DOHH2 (cell line): ENCODE measurements around the gene LRRC75B.

Experiments used
- H3F3A ChIP-seq: fragments of 200-600 bp; sonication (generic), shearing (Covaris generic); 2 replicates; pipeline ENCODE4 v1.6.0; 2016; ENCODE audit warnings: antibody characterized with exemption, mild to moderate bottlenecking; ENCODE audit not compliant: control insufficient read depth, insufficient read depth
- H3K27ac ChIP-seq: fragments of 200-600 bp; sonication (generic); 2 replicates; pipeline ENCODE4 v1.5.1; 2014; ENCODE audit warnings: low read depth, mild to moderate bottlenecking, low read length, moderate library complexity
- H3K27me3 ChIP-seq: fragments of 200-600 bp; sonication (generic); 2 replicates; pipeline ENCODE4 v1.6.1; 2014; ENCODE audit warnings: mild to moderate bottlenecking, low read length, mixed read lengths; ENCODE audit not compliant: control insufficient read depth
- H3K36me3 ChIP-seq: fragments of 200-600 bp; sonication (generic); 2 replicates; pipeline ENCODE4 v1.6.1; 2014; ENCODE audit warnings: mild to moderate bottlenecking, low read length, moderate library complexity, mixed read lengths; ENCODE audit not compliant: control insufficient read depth
- H3K4me1 ChIP-seq: fragments of 200-600 bp; sonication (generic); 2 replicates; pipeline ENCODE4 v1.6.1; 2014; ENCODE audit warnings: mild to moderate bottlenecking, low read length, mixed read lengths; ENCODE audit not compliant: control insufficient read depth
- H3K4me2 ChIP-seq: fragments of 200-600 bp; sonication (generic); 2 replicates; pipeline ENCODE4 v1.6.0; 2014; ENCODE audit warnings: mild to moderate bottlenecking, low read length, moderate library complexity
- H3K4me3 ChIP-seq: fragments of 200-600 bp; sonication (generic); 2 replicates; pipeline ENCODE4 v1.5.1; 2014; ENCODE audit warnings: mild to moderate bottlenecking, low read length, mixed read lengths
- H3K79me2 ChIP-seq: fragments of 200-600 bp; sonication (generic); 2 replicates; pipeline ENCODE4 v1.6.1; 2014; ENCODE audit warnings: mild to moderate bottlenecking, low read length, mixed read lengths; ENCODE audit not compliant: control insufficient read depth
- H3K9me2 ChIP-seq: fragments of 200-600 bp; sonication (generic); replicated peaks from 2 replicates; pipeline ENCODE4 v1.6.1; 2014; ENCODE audit warnings: mild to moderate bottlenecking, low read length, mixed read lengths; ENCODE audit not compliant: control insufficient read depth
- H3K9me3 ChIP-seq: fragments of 200-600 bp; sonication (generic); 2 replicates; pipeline ENCODE4 v1.6.1; 2014; ENCODE audit warnings: antibody characterized with exemption, low read length, mixed read lengths; ENCODE audit not compliant: control insufficient read depth, insufficient read depth
- H4K20me1 ChIP-seq: fragments of 200-600 bp; sonication (generic); 2 replicates; pipeline ENCODE4 v1.6.0; 2014; ENCODE audit warnings: low read depth, mild to moderate bottlenecking, antibody characterized with exemption, low read length, moderate library complexity; ENCODE audit not compliant: control insufficient read depth, insufficient read depth
- EZH2phosphoT487 ChIP-seq: fragments of 200-600 bp; sonication (generic); IDR thresholded peaks from 2 replicates; pipeline ENCODE4 v1.6.1; 2017; ENCODE audit warnings: borderline replicate concordance, mild to moderate bottlenecking, antibody characterized with exemption, low read length, moderate library complexity, mixed read lengths
- TF ChIP-seq, protein P1 (sequence below): fragments of 200-600 bp; sonication (generic); IDR thresholded peaks from one replicate; pipeline ENCODE4 v1.5.1; 2014; ENCODE audit warnings: antibody characterized with exemption, mild to moderate bottlenecking, low read depth, low read length; ENCODE audit not compliant: poor library complexity, severe bottlenecking

The LRRC75B gene

DNA sequence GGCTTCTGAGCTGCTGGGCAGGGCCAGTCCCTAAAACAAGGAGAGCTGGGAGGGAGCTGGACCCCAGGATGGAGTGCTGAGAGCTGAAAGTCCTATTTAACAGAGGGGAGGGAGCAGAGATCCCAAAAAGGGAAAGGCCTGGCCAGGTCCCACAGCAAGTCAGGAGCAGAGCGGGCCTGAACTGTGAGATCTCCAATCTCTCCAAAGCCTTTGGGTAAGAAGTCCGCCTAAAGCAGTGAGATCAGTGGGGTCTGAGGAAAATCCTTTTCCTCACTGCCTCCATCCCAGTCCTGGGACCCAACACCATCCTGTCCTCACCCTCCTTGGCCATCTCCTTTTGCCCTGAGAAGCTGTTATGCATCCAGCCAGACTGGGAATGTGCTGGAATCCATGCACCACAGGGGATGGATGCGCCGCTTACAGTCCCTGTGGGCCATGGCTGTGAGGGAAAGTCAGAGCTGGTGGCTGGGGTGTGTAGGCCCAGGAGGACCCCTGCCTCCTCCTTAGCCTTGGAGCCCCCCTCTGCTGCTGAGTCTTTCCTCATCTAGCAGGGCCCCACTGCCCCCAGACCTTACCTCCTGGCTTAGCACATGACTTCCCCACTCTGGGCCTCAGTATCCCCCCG, 8.6 kb downstream of the LRRC75B start:
- no peaks in the 10 kb centered on the region for H3K9me2 ChIP-seq
- H3K79me2 ChIP-seq = no peaks in the 10 kb centered on the region
- H3K9me3 ChIP-seq = no peaks in the 10 kb centered on the region
- H3K36me3 ChIP-seq = no peaks in the 10 kb centered on the region
- H3K27me3 ChIP-seq = no peaks in the 10 kb centered on the region
- no peak overlapping the region for H3K27ac ChIP-seq
- H4K20me1 ChIP-seq = no peaks in the 10 kb centered on the region
- H3K4me2 ChIP-seq = no peak overlapping the region
- H3F3A ChIP-seq = peaks cover 11% of the 10 kb centered on the region; the same call in 1 of the 2 replicates
- H3K4me1 ChIP-seq = no peaks in the 10 kb centered on the region
- H3K4me3 ChIP-seq = no peak overlapping the region
- no peak for TF ChIP-seq EZH2phosphoT487
- TF ChIP-seq, protein P1, sequence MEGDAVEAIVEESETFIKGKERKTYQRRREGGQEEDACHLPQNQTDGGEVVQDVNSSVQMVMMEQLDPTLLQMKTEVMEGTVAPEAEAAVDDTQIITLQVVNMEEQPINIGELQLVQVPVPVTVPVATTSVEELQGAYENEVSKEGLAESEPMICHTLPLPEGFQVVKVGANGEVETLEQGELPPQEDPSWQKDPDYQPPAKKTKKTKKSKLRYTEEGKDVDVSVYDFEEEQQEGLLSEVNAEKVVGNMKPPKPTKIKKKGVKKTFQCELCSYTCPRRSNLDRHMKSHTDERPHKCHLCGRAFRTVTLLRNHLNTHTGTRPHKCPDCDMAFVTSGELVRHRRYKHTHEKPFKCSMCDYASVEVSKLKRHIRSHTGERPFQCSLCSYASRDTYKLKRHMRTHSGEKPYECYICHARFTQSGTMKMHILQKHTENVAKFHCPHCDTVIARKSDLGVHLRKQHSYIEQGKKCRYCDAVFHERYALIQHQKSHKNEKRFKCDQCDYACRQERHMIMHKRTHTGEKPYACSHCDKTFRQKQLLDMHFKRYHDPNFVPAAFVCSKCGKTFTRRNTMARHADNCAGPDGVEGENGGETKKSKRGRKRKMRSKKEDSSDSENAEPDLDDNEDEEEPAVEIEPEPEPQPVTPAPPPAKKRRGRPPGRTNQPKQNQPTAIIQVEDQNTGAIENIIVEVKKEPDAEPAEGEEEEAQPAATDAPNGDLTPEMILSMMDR = no peak

DNA sequence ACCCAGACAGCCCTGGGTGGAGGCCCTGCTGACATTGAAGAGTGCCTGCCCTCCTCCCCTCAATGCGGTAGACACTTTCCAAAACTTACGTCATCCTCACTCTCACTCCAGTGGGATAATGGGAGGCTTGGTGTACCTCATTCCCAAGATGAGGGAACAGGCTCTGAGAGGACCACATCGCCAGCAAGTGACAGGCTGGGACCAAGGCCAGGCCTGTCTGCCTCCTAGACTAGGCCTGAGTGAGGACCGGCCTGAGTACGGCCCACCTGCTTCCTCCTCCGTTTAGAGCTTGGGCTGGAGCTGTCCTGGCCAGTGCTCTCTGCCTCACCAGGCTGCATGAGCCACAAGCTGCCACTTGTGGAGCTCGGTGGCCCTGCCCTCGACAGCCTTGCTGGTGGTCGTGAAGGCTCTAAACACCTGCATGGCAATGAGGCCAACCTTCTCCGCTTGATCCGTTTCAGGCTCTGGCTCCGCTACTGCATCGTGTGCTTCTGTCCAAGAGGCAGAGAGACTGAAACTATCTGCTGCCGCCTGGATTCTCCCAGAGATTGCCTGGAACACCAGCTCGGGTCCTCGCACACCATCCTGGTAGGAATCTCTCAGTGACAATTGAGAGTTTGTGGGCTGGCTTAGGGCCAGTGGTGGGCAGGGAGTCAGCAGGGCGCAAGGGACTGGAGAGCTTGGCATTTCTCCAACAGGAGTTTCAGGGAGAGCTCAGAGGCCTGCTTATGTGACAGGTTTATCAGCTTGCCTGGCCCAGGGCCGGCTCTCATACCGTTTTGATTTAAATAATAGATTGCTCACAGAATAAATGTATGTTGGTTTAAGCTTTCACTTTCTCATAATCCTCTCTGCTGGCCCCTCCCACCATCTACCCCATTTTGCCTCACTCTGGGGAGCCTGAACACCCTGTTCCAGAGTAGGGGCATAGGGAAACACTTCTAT, 9.4 kb downstream of the LRRC75B start:
- no peak overlapping the region for H3K4me3 ChIP-seq
- H3K4me1 ChIP-seq = no peaks in the 10 kb centered on the region
- H3K9me2 ChIP-seq = no peaks in the 10 kb centered on the region
- TF ChIP-seq, protein P1 = no peak
- no peak for TF ChIP-seq EZH2phosphoT487
- H3K27me3 ChIP-seq = no peaks in the 10 kb centered on the region
- no peaks in the 10 kb centered on the region for H3K79me2 ChIP-seq
- no peak overlapping the region for H3K27ac ChIP-seq
- no peaks in the 10 kb centered on the region for H3K9me3 ChIP-seq
- no peaks in the 10 kb centered on the region for H3K36me3 ChIP-seq
- no peaks in the 10 kb centered on the region for H4K20me1 ChIP-seq
- H3K4me2 ChIP-seq = no peak overlapping the region
- H3F3A ChIP-seq = peaks cover 16% of the 10 kb centered on the region; the same call in 1 of the 2 replicates

DNA sequence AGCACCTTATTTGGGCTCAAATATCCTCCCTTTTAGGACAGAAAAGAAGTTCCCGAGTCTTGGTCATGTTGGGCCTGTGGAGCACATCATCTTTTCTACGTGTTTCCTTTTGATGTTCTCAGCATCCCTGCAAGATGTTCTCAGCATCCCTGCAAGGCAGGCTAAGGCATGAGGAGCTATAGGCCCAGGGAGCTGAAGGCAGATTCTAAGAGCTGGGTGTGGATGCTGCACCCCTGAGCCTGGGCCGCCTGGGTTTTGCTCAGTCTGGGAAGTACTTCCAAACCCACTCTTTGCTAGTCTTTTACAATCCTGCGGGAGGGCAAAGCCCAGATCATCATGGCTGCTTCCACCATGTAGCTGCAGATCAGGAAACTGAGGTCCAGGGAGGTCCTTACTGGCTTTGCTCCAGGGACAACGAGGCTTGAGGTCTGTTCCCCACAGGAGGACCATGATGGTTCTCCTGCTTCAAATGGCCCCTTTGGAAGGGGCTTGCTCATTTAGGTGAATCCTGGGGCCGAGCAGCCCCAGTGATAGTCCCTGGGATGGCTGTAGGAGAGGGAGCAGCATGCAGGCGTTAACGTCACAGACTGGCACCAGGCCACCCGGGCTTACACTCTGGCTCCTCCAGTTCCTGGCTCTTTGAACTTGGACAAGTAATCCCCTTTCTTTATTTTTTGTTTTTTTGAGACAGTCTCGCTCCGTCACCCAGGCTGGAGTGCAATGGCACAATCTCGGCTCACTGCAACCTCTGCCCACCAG, 10.6 kb downstream of the LRRC75B start:
- Histone ChIP-seq H3K27me3 (no peaks in the 10 kb centered on the region), H3K79me2 (no peaks in the 10 kb centered on the region), H3K27ac (no peak overlapping the region), H3K9me3 (no peaks in the 10 kb centered on the region), H4K20me1 (0 out of 2 replicates have a peak, but pooled peaks cover 4% of the 10 kb centered on the region), H3K9me2 (no peaks in the 10 kb centered on the region), H3K4me1 (no peaks in the 10 kb centered on the region), H3K4me3 (no peak overlapping the region), H3K4me2 (no peak overlapping the region), H3F3A (peaks cover 23% of the 10 kb centered on the region), H3K36me3 (no peaks in the 10 kb centered on the region)
- TF ChIP-seq, protein P1 = no peak
- no peak for TF ChIP-seq EZH2phosphoT487
